ENCODE measurements around the gene ELP1.

DNA sequence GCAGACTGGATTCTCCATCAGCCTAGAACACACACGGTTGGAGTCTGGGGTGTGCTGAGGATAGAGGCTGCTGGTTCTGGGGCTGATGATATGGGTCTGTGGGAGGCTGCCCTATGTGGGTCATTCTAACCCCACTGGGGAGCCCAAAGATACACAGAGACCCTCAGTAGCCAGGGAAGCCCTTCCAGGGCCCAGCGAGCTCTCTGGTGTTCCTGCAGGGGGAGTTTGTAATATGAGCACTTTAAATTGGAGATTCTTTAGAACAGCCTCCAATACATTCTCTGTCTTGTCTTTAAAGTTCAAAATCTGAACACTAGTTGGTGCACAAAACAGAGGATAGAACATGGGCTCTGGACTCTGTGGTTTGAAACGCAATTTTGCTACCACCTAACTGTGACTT lies 69.5 kb downstream of the ELP1 start:
- TF ChIP-seq, protein P1, sequence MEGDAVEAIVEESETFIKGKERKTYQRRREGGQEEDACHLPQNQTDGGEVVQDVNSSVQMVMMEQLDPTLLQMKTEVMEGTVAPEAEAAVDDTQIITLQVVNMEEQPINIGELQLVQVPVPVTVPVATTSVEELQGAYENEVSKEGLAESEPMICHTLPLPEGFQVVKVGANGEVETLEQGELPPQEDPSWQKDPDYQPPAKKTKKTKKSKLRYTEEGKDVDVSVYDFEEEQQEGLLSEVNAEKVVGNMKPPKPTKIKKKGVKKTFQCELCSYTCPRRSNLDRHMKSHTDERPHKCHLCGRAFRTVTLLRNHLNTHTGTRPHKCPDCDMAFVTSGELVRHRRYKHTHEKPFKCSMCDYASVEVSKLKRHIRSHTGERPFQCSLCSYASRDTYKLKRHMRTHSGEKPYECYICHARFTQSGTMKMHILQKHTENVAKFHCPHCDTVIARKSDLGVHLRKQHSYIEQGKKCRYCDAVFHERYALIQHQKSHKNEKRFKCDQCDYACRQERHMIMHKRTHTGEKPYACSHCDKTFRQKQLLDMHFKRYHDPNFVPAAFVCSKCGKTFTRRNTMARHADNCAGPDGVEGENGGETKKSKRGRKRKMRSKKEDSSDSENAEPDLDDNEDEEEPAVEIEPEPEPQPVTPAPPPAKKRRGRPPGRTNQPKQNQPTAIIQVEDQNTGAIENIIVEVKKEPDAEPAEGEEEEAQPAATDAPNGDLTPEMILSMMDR (IDR thresholded peaks at IDR 0.05; ENCODE audit: low read length) = no peak
- no peak for TF ChIP-seq EZH2 (IDR thresholded peaks at IDR 0.05; ENCODE audit: borderline replicate concordance, low read length)
